D341Med (cell line): ENCODE data around the gene GABRG3.
"Not testable (repeated sequence)": the region's sequence is repeated elsewhere in the genome, so short reads cannot be mapped to it uniquely, and the experiment has no call there.

ENCODE experiments used
- DNase-seq: peaks from one replicate; pipeline ENCODE4 v3.0.0; 2012; ENCODE audit warnings: low spot score

The GABRG3 gene

GRCh38 chr15:27183201-27183600 lies 212.2 kb downstream of the GABRG3 start:
- no peak for DNase-seq

GRCh38 chr15:27191515-27191914 lies 220.5 kb downstream of the GABRG3 start:
- not testable (repeated sequence) for DNase-seq

GRCh38 chr15:27196691-27197090 lies 225.7 kb downstream of the GABRG3 start:
- DNase-seq, result no peak

- no peak for DNase-seq
Measured at GRCh38 chr15:27201425-27201824, 230.4 kb downstream of the GABRG3 start.

- DNase-seq, result no peak
Measured at GRCh38 chr15:27210176-27210575, 239.2 kb downstream of the GABRG3 start.

GRCh38 chr15:27214032-27214431 lies 243.1 kb downstream of the GABRG3 start:
- DNase-seq, result no peak

GRCh38 chr15:27214961-27215360 lies 244.0 kb downstream of the GABRG3 start:
- DNase-seq, result no peak

GRCh38 chr15:27218426-27218825 lies 247.4 kb downstream of the GABRG3 start:
- DNase-seq, result no peak

- no peak for DNase-seq
Measured at GRCh38 chr15:27219636-27220035, 248.7 kb downstream of the GABRG3 start.

GRCh38 chr15:27220199-27220598 lies 249.2 kb downstream of the GABRG3 start:
- DNase-seq, result no peak

GRCh38 chr15:27222479-27222878 lies 251.5 kb downstream of the GABRG3 start:
- no peak for DNase-seq

GRCh38 chr15:27223179-27223578 lies 252.2 kb downstream of the GABRG3 start:
- DNase-seq, result no peak

- DNase-seq, result no peak
Measured at GRCh38 chr15:27231811-27232210, 260.8 kb downstream of the GABRG3 start.

- no peak for DNase-seq
Measured at GRCh38 chr15:27232876-27233275, 261.9 kb downstream of the GABRG3 start.

- DNase-seq, result no peak
Measured at GRCh38 chr15:27234593-27234992, 263.6 kb downstream of the GABRG3 start.

- DNase-seq, result no peak
Measured at GRCh38 chr15:27235161-27235560, 264.2 kb downstream of the GABRG3 start.

- no peak for DNase-seq
Measured at GRCh38 chr15:27235681-27236080, 264.7 kb downstream of the GABRG3 start.

- DNase-seq, result no peak
Measured at GRCh38 chr15:27237319-27237939, 266.4 kb downstream of the GABRG3 start.

GRCh38 chr15:27238209-27238608 lies 267.2 kb downstream of the GABRG3 start:
- no peak for DNase-seq

- no peak for DNase-seq
Measured at GRCh38 chr15:27238707-27239423, 267.9 kb downstream of the GABRG3 start.

- no peak for DNase-seq
Measured at GRCh38 chr15:27241943-27242342, 271.0 kb downstream of the GABRG3 start.

GRCh38 chr15:27244047-27244446 lies 273.1 kb downstream of the GABRG3 start:
- no peak for DNase-seq

GRCh38 chr15:27248251-27248650 lies 277.3 kb downstream of the GABRG3 start:
- no peak for DNase-seq
